ENCODE measurements around the gene FGF22.
"Not testable (repeated sequence)": the region's sequence is repeated elsewhere in the genome, so short reads cannot be mapped to it uniquely, and the experiment has no call there.

The FGF22 gene

DNA sequence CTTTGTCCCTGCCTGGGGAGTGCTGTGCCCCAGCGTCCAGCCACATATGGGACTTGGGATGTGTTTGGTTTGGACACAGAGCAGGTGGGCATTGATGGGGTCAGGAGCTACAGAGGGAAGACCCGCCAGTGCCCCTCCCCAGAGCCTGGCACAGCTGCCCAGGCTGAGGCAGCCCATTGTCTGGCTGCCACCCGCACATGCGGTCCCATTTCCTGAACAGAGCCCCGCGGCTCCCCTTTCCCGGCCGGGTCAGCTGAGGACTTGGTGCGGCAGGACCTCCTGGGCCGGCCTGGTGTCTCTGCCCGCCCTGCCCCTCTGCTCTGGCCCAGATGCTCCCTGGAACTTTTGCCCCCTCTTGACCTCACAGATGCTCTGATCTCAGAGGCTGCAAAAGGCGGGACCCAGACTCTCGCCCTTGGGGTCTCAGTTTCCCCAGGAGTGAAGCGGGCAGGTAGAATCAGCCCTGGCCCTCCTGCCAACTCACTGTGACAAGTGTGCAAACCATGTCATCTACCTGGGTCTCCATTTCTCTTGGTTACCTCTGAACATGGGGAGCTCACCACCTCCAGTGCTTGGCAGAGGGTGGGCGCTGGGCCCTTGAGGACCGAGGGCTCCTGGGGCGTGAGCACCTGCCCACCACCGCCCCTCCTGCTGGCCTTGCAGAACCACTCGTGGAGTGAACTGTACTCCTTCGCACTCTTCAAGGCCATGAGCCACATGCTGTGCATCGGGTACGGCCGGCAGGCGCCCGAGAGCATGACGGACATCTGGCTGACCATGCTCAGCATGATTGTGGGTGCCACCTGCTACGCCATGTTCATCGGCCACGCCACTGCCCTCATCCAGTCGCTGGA is 32.2 kb upstream of the FGF22 start:
- no peak for DNase-seq

DNA sequence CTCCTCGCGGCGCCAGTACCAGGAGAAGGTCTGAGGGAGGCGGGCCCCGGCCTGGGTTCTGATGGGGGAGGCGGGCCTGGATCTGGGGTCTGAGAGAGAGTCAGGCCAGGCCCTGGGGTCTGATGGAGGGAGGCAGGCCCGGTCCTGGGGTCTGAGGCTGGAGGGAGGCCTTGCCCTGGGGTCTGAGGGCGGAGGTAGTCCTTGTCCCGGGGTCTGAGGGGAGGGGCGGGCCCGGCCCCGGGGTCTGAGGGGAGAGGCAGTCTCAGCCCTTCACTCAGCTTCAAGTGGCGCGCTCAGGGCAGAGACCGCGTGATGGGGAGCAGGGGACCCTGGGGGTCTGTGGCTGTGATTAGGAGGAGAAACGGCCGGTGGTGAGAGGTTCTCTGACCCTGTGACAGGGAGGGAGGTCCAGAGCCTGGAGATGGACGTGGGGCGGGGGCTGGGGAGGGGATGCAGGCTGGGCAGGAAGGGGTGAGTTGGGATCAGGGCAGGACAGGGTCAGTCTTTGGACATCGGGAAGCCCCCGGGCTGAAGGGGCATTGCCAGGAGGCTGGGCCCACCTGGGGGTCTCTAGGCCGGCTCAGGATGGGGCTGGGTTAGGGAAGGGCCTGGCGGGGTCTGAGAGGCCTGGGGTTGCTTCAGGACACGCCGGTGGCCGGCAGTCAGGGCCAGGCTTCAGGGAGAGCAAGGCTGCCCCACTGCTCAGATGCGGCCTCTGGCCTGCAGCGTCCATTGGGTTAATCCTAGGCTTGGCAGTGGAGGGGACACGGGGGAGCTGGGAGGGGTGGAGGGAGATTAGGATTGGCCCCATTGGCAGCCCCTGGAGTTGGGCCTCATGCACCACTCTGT is 31.3 kb upstream of the FGF22 start:
- DNase-seq: no peak

DNA sequence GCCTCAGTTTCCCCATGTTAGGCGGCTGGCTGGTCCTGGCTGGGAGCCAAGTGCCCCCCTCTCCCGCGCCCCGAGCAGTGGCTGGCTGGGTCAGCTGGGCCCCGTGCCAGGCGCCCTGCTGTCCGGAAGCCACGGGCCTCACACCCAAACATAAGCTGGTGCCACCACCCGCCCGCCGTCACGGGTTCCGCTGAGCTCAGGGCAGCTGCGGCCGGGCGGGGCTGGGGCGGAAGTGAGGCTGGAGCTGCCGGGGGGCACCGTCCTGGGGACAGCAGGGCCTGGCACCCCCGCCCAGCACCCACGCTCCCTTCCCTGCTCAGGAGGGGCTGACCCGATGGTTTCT is 30.7 kb upstream of the FGF22 start:
- DNase-seq: no peak

DNA sequence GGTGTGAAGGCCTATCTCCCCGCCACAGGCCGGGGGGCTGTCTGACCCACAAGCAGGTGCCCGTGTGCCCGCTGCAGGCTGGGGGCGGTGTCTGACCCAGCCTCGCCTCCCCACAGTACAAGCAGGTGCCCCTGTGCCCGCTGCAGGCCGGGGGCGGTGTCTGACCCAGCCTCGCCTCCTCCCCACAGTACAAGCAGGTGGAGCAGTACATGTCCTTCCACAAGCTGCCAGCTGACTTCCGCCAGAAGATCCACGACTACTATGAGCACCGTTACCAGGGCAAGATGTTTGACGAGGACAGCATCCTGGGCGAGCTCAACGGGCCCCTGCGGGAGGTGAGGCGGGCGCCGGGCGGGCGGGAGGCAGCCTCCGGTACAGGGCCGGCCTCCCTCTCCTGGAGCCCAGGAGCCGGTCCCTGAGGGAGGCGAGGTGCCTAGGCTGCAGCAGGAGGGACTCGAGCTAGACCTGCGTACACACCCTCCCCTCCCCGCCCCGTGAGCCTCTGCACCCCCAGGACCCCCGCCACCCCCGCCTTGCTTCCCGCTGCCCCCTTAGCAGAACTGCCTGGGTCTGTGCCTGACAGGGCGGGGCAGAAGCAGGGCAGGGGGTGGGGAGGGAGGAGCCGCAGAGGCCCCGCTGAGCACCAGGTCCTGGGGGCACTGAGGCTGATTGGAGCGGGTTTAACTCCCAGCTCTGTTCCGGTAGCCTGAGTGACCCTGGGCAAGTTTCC is 29.4 kb upstream of the FGF22 start:
- peak; percentile 30 for DNase-seq

- peak; percentile 55 for DNase-seq
Observed at GRCh38 chr19:610801-611480, 28.7 kb upstream of the FGF22 start.

- peak; percentile 36 for DNase-seq
Observed at GRCh38 chr19:611481-611868, 28.2 kb upstream of the FGF22 start.

DNA sequence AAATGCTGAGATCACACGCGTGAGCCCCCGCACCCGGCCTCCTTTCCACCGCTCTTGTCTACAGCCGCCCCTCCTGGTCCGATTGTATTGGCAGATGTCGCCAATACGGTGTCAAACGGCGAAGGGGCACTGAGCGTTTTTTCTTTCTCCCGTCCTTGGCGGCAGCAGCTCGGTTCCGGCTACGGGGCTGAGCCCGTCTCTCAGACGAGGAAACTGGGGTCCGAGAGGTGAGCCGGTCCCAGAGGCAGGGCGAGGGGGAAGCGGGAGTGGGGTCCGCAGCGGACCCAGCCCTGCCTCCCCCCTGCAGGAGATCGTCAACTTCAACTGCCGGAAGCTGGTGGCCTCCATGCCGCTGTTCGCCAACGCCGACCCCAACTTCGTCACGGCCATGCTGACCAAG is 26.7 kb upstream of the FGF22 start:
- no peak for DNase-seq

- DNase-seq: no peak
Observed at GRCh38 chr19:613732-614567, 25.7 kb upstream of the FGF22 start.

GRCh38 chr19:615619-616018 is 24.1 kb upstream of the FGF22 start:
- no peak for DNase-seq

GRCh38 chr19:616062-616700 is 23.5 kb upstream of the FGF22 start:
- no peak for DNase-seq

GRCh38 chr19:616747-617526 is 22.7 kb upstream of the FGF22 start:
- no peak for DNase-seq

DNA sequence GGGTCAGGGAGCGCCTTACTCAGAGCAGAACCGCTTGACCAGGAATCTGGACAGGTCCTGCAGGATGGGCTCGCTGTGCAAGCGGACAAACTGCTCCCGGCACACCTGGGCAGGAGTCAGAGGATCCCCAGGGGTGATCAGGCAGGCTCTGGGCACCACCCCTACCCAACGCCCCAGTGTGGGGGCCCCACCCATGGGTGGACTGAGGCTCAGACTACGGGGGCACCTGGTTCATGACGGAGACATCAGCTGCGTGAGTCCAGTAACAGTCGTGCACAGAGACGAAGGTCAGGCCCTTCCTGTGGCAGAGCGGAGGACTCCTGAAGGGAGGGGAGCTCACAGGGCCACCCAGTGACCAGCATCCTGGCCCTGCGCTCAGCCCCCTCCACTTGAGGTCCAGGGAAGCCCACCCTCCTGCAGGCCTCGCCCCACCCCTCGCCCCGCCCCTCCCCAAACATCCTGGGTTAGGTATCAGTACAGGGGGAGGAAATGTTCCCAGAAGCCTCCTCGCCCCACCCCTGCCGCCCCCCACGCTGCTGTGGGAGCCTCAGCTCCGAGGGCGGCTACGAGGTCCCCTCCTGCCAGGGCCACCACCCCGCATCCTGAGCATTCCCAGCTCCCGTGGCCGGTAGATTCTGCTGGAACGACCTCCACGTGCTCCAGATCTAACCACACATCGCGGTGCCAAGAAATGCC is 22.0 kb upstream of the FGF22 start:
- DNase-seq: no peak

GRCh38 chr19:618247-618619 is 21.4 kb upstream of the FGF22 start:
- no peak for DNase-seq

- DNase-seq: no peak
Observed at GRCh38 chr19:618674-619285, 20.9 kb upstream of the FGF22 start.

DNA sequence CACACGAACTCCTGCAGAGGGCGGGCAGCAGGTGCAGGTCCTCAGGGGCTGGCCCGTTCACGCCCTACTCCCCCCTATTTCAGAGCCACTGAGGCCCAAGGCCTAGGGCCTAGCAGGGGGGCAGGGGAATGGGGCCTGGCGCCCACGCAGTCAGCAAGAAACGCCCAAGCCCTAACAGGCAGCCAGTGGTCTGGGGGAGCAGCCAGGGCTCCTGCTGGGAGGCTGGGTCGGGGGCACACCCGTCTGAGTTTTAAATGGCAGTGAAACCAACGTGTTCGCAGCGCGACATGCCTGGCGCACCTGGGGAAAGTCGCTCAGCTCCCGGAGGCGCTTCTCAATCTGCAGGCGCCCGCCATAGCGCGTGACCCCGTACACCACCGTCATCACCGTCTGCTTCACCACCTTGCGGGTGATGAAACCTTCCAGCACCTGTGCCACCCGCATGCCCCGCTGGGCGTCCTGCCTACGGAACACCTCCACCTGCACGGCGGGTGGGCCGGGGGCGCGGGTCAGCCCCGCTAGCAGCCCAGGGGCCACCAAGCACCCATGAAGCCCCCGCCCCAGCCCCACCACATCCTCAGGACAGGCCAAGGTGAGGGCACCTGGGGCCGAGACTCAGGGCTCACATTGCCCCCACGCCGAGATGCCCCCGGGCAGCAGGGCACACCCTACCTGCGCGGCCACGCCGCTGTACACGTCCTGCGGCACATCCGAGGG is 20.2 kb upstream of the FGF22 start:
- no peak for DNase-seq

- DNase-seq: no peak
Observed at GRCh38 chr19:620166-620862, 19.4 kb upstream of the FGF22 start.

DNA sequence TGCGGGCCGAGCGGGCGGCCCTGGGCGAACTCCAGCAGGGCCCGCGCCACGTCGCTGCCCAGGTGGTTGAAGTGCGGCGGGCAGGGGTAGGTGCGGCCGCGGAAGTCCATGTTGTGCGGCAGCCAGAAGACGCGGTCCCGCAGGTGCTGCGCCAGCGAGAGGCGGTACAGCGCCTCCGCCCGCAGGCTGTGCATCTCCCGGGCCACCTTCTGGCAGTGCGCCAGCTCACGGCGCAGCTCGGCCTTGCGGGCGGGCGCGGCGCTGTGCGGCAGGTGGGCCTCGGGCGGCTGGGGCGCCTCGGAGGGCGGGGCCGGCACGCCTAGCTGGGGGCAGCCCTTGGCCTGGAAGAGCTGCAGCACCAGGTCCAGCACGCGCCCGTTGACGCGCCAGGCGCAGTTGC is 18.5 kb upstream of the FGF22 start:
- not testable (repeated sequence) for DNase-seq

GRCh38 chr19:621819-622218 is 17.9 kb upstream of the FGF22 start:
- DNase-seq: no peak

Measured in activated CD4-positive, alpha-beta T cell treated with anti-CD3 and anti-CD28 coated beads, Interleukin-2, amount 50 U/mL, for 1 hour (primary cell).